ENCODE measurements around the gene SERPINA1. TPM values are rescaled to one million over a fixed set of nuclear protein-coding genes. Genes with fewer than 3 reads are reported as not detected.

The SERPINA1 gene
- total and polyA plus RNA-seq, 4 donors: 10,220 to 47,972 (median 25,583) TPM

- H3K9me3 ChIP-seq (ENCODE audit: control insufficient read depth in 4 of 4, low read length in 3 of 4): no peaks in the 10 kb centered on the region
- 87% methylated on average over 3 of the region's 3 CpGs for WGBS
- peaks cover 0 to 4% (median 0%) of the 10 kb centered on the region in 4 donors for H3K4me1 ChIP-seq (ENCODE audit: control insufficient read depth in 4 of 4, insufficient read depth in 4 of 4, low read length in 3 of 4)
- H3K27ac ChIP-seq (ENCODE audit: low read depth in 1 of 2, low read length in 2 of 2): no peak overlapping the region
- no peaks in the 10 kb centered on the region for H3K27me3 ChIP-seq (ENCODE audit: control insufficient read depth in 4 of 4, insufficient read depth in 4 of 4, low read length in 3 of 4)
- H3K4me3 ChIP-seq (ENCODE audit: low read depth in 1 of 3, low read length in 3 of 3): no peak overlapping the region
- no peak for DNase-seq (ENCODE audit: low spot score)
- H3K36me3 ChIP-seq (ENCODE audit: control insufficient read depth in 4 of 4, insufficient read depth in 3 of 4, low read depth in 1 of 4, low read length in 3 of 4): no peaks in the 10 kb centered on the region
- H3K9ac ChIP-seq (ENCODE audit: low read depth in 1 of 2, low read length in 2 of 2): no peak overlapping the region
- no peak for TF ChIP-seq RXRA (IDR thresholded peaks at IDR 0.05)
- no peak for TF ChIP-seq ATF3 (IDR thresholded peaks at IDR 0.05)
- TF ChIP-seq GABPA (IDR thresholded peaks at IDR 0.05 in 1 of 2, conservative IDR thresholded peaks at IDR 0.05 in 1 of 2): no peak
- TF ChIP-seq, protein P1, sequence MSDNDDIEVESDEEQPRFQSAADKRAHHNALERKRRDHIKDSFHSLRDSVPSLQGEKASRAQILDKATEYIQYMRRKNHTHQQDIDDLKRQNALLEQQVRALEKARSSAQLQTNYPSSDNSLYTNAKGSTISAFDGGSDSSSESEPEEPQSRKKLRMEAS (IDR thresholded peaks at IDR 0.05): no peak
- no peak for TF ChIP-seq FOXA2 (IDR thresholded peaks at IDR 0.05)
- no peak for TF ChIP-seq NR2F2 (IDR thresholded peaks at IDR 0.05)
- no peak for TF ChIP-seq HNF4A (conservative IDR thresholded peaks at IDR 0.05)
- TF ChIP-seq FOXA1 (IDR thresholded peaks at IDR 0.05): no peak
- TF ChIP-seq REST (IDR thresholded peaks at IDR 0.05): no peak
- TF ChIP-seq TAF1 (conservative IDR thresholded peaks at IDR 0.05): no peak
- TF ChIP-seq YY1 (IDR thresholded peaks at IDR 0.05): no peak
Measured at GRCh38 chr14:94365624-94366023, 22.8 kb downstream of the SERPINA1 start.

DNA sequence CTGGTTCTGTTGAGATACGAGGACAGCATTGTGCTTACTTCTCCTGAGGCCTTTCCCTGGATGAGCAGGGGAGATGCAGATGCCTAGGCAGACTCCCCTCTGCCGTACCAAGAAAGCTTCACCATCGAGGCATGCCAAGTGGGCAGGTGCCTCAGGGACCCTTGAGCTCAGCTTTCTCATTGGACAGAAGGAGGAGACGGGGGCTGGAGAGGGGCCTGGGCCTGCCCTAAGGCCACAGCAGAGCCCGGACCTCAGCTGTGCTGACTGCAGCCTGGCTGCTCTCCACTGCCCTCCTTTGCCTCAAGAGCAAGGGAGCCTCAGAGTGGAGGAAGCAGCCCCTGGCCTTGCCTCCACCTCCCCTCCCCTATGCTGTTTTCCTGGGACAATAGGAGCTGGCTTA, 23.4 kb downstream of the SERPINA1 start:
- no peaks in the 10 kb centered on the region for H3K36me3 ChIP-seq (ENCODE audit: control insufficient read depth in 4 of 4, insufficient read depth in 3 of 4, low read depth in 1 of 4, low read length in 3 of 4)
- no peak for DNase-seq (ENCODE audit: low spot score)
- no peak overlapping the region for H3K27ac ChIP-seq (ENCODE audit: low read depth in 1 of 2, low read length in 2 of 2)
- TF ChIP-seq, protein P2, sequence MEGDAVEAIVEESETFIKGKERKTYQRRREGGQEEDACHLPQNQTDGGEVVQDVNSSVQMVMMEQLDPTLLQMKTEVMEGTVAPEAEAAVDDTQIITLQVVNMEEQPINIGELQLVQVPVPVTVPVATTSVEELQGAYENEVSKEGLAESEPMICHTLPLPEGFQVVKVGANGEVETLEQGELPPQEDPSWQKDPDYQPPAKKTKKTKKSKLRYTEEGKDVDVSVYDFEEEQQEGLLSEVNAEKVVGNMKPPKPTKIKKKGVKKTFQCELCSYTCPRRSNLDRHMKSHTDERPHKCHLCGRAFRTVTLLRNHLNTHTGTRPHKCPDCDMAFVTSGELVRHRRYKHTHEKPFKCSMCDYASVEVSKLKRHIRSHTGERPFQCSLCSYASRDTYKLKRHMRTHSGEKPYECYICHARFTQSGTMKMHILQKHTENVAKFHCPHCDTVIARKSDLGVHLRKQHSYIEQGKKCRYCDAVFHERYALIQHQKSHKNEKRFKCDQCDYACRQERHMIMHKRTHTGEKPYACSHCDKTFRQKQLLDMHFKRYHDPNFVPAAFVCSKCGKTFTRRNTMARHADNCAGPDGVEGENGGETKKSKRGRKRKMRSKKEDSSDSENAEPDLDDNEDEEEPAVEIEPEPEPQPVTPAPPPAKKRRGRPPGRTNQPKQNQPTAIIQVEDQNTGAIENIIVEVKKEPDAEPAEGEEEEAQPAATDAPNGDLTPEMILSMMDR (IDR thresholded peaks at IDR 0.05; ENCODE audit: low read depth, low read length, missing input control): no peak
- 79% methylated on average over 5 of the region's 5 CpGs for WGBS
- H3K9ac ChIP-seq (ENCODE audit: low read depth in 1 of 2, low read length in 2 of 2): no peak overlapping the region
- H3K4me3 ChIP-seq (ENCODE audit: low read depth in 1 of 3, low read length in 3 of 3): no peak overlapping the region
- H3K4me1 ChIP-seq (ENCODE audit: control insufficient read depth in 4 of 4, insufficient read depth in 4 of 4, low read length in 3 of 4): peaks cover 0 to 5% (median 0%) of the 10 kb centered on the region in 4 donors
- H3K27me3 ChIP-seq (ENCODE audit: control insufficient read depth in 4 of 4, insufficient read depth in 4 of 4, low read length in 3 of 4): no peaks in the 10 kb centered on the region
- no peaks in the 10 kb centered on the region for H3K9me3 ChIP-seq (ENCODE audit: control insufficient read depth in 4 of 4, low read length in 3 of 4)

GRCh38 chr14:94364037-94364436, 24.4 kb downstream of the SERPINA1 start:
- H3K9ac ChIP-seq (ENCODE audit: low read depth in 1 of 2, low read length in 2 of 2): no peak overlapping the region
- H3K27ac ChIP-seq (ENCODE audit: low read depth in 1 of 2, low read length in 2 of 2): no peak overlapping the region
- no peaks in the 10 kb centered on the region for H3K27me3 ChIP-seq (ENCODE audit: control insufficient read depth in 4 of 4, insufficient read depth in 4 of 4, low read length in 3 of 4)
- H3K4me3 ChIP-seq (ENCODE audit: low read depth in 1 of 3, low read length in 3 of 3): no peak overlapping the region
- WGBS: 89% methylated on average over 3 of the region's 3 CpGs
- H3K36me3 ChIP-seq (ENCODE audit: control insufficient read depth in 4 of 4, insufficient read depth in 3 of 4, low read depth in 1 of 4, low read length in 3 of 4): no peaks in the 10 kb centered on the region
- H3K4me1 ChIP-seq (ENCODE audit: control insufficient read depth in 4 of 4, insufficient read depth in 4 of 4, low read length in 3 of 4): peaks cover 0 to 5% (median 0%) of the 10 kb centered on the region in 4 donors
- H3K9me3 ChIP-seq (ENCODE audit: control insufficient read depth in 4 of 4, low read length in 3 of 4): no peaks in the 10 kb centered on the region
- no peak for DNase-seq (ENCODE audit: low spot score)
- TF ChIP-seq REST (IDR thresholded peaks at IDR 0.05) (no peak), GABPA (IDR thresholded peaks at IDR 0.05 in 1 of 2, conservative IDR thresholded peaks at IDR 0.05 in 1 of 2) (no peak), NR2F2 (IDR thresholded peaks at IDR 0.05) (no peak), HNF4A (conservative IDR thresholded peaks at IDR 0.05) (no peak), ATF3 (IDR thresholded peaks at IDR 0.05) (no peak), TAF1 (conservative IDR thresholded peaks at IDR 0.05) (no peak), SP1 (IDR thresholded peaks at IDR 0.05) (no peak), YY1 (IDR thresholded peaks at IDR 0.05) (no peak), RAD21 (IDR thresholded peaks at IDR 0.05) (no peak)
- TF ChIP-seq, protein P1 (IDR thresholded peaks at IDR 0.05): no peak
